Thyroid gland (tissue), 4 donors: ENCODE data around the gene FAM124B.

Source experiments
- POLR2A ChIP-seq, 2 donors: fragments of 450-650 bp; IDR thresholded peaks; one replicate each; pipeline ENCODE4 v1.6.1; 2017; ENCODE audit warnings: antibody characterized with exemption in 2 of 2, mild to moderate bottlenecking in 2 of 2, moderate library complexity in 1 of 2
- TF ChIP-seq, protein P1 (sequence below), 6 experiments: fragments of 200-600 bp in 3 of 6; fragments of 450-650 bp in 3 of 6; sonication (generic) in 3 of 6; IDR thresholded peaks; one replicate each; pipeline ENCODE4 v1.5.1; 2016 to 2019; ENCODE audit warnings: antibody characterized with exemption in 6 of 6, mild to moderate bottlenecking in 2 of 6, inconsistent platforms in 1 of 6, moderate library complexity in 1 of 6

DNA sequence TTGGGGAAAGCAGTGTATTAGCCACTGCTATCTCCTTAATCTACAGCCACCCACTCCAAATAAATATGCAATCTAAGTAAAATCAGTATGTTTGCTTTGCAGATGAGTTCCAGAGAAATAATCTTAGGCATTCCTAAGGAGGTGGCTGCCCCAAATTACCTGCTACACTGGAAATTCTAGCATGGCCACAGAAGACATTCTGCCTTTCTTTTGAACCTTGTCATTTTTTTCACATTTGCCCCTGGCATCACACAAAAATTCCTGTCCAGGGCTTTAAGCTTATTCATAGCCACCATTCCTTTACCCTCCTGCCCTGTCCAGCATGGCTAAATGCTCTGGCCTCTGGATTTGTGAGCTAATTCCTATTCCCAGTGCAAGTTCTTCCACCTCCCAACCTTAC is 36.8 kb upstream of the FAM124B start:
- TF ChIP-seq, protein P1, sequence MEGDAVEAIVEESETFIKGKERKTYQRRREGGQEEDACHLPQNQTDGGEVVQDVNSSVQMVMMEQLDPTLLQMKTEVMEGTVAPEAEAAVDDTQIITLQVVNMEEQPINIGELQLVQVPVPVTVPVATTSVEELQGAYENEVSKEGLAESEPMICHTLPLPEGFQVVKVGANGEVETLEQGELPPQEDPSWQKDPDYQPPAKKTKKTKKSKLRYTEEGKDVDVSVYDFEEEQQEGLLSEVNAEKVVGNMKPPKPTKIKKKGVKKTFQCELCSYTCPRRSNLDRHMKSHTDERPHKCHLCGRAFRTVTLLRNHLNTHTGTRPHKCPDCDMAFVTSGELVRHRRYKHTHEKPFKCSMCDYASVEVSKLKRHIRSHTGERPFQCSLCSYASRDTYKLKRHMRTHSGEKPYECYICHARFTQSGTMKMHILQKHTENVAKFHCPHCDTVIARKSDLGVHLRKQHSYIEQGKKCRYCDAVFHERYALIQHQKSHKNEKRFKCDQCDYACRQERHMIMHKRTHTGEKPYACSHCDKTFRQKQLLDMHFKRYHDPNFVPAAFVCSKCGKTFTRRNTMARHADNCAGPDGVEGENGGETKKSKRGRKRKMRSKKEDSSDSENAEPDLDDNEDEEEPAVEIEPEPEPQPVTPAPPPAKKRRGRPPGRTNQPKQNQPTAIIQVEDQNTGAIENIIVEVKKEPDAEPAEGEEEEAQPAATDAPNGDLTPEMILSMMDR (IDR thresholded peaks at IDR 0.05): no peak
- no peak for TF ChIP-seq POLR2A (IDR thresholded peaks at IDR 0.05)
